HFF-Myc (cell line): ENCODE results near the gene ARSI.
"Not testable (repeated sequence)": the region's sequence is repeated elsewhere in the genome, so short reads cannot be mapped to it uniquely, and the experiment has no call there.

Experiments
- DNase-seq: peaks from one replicate; pipeline ENCODE4 v3.0.0-alpha.2; 2011; ENCODE audit warnings: low read depth; ENCODE audit errors: extremely low read depth
- H3K4me3 ChIP-seq: replicated peaks from 2 replicates; pipeline ENCODE4 v1.5.1; 2011; ENCODE audit warnings: low read depth, mild to moderate bottlenecking, control low read depth, low read length
- TF ChIP-seq, protein P1 (sequence below): IDR thresholded peaks from 2 replicates; pipeline ENCODE4 v1.5.1; 2012; ENCODE audit warnings: mild to moderate bottlenecking, low read depth, low read length, control low read depth; ENCODE audit errors: missing control alignments

ARSI gene

DNA sequence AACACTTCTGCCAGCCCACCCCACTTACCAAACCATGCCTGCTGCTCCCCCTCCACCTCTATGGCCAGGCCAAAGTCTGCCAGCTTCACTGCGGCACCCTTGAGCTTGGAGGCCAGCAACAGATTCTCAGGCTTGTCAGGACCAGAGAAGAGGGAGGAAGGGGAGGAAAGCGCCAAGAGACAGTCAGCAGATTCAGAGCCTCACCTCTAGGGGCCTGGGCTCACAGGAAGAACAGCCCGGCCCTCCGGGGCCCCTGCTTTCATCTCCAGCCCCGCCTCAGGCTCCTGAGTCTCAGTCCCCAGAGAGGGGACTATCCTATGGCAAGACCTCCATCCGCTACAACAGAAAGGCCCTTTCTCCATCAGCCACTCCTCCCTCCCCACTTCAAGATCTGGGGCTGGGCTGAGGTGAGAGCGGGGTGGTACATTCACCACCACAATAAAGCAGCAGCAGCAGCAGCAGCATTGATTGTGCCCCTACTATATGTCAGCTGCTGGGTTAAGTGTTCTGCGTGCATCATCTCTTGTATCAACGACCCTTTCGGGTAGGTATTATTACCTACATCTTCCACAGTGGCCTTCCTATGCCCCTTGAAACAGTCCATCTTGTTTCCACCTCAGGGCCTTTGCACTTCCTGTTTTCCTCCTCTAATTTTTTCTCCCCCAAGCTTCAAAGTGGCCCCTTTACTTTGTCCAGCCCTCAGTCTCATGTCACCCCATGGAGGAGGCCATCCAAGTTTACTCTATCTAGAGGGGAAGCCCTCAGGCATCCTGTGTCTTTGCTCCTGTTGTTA lies 49.1 kb downstream of the ARSI start:
- no peak overlapping the region for H3K4me3 ChIP-seq
- DNase-seq, result no peak
- TF ChIP-seq, protein P1, sequence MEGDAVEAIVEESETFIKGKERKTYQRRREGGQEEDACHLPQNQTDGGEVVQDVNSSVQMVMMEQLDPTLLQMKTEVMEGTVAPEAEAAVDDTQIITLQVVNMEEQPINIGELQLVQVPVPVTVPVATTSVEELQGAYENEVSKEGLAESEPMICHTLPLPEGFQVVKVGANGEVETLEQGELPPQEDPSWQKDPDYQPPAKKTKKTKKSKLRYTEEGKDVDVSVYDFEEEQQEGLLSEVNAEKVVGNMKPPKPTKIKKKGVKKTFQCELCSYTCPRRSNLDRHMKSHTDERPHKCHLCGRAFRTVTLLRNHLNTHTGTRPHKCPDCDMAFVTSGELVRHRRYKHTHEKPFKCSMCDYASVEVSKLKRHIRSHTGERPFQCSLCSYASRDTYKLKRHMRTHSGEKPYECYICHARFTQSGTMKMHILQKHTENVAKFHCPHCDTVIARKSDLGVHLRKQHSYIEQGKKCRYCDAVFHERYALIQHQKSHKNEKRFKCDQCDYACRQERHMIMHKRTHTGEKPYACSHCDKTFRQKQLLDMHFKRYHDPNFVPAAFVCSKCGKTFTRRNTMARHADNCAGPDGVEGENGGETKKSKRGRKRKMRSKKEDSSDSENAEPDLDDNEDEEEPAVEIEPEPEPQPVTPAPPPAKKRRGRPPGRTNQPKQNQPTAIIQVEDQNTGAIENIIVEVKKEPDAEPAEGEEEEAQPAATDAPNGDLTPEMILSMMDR, result no peak

DNA sequence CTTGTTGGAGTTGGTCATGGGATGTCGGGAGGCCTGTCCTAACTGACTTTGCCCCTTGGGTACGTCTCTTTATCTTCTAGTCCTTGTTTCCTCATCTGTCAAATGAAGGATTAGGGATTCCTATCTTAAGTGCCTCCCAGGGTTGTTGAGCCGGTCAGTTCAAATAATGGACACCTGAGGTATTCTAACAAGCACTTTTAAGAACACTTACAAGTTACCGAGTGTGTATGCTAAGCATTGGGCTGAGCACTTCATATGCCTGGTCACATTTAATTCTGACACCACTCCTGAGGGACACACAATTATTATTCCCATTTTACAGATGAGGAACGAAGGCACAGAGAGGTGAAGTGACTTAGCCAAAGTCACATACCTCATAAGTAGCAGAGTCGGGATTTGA lies 50.2 kb downstream of the ARSI start:
- DNase-seq, result no peak
- no peak overlapping the region for H3K4me3 ChIP-seq
- TF ChIP-seq, protein P1, result no peak

DNA sequence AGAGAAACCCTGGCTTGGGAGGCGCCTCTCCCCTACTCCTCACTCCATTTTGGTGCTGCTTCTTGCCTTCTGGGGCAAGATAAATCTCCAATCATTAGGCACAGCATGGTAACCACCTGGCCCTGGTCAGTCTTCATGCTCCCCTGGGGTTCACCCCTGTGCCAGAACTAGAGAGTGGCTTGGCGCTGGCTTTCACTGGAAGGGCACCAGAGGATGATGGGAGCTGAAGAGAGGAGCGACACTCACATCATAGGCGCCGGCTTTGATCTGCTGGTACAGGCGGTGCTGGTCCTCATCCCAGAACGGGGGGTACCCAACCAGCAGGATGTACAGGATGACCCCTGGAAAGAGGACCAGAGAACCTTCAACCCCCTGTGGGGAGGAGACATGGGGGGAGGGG lies 51.2 kb downstream of the ARSI start:
- TF ChIP-seq, protein P1, result no peak
- no peak for DNase-seq
- no peak overlapping the region for H3K4me3 ChIP-seq

DNA sequence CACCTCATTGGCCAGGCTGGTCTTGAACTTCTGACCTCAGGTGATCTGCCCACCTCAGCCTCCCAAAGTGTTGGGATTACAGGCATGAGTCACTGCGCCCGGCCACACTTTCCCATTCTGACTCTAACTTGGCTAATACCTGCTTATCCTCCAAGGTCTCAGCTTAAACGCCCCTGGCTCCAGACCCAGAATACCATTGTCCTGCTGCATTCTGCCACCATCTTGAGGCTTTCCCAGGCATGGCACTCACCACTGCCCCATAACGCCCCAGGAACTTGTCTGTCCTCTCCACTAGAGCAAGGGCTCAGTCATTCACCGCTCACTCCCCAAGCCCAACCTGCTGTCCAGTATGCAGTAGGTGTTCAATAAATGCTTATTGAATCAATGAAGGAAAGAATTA lies 53.0 kb downstream of the ARSI start:
- DNase-seq, result no peak
- TF ChIP-seq, protein P1, result no peak

DNA sequence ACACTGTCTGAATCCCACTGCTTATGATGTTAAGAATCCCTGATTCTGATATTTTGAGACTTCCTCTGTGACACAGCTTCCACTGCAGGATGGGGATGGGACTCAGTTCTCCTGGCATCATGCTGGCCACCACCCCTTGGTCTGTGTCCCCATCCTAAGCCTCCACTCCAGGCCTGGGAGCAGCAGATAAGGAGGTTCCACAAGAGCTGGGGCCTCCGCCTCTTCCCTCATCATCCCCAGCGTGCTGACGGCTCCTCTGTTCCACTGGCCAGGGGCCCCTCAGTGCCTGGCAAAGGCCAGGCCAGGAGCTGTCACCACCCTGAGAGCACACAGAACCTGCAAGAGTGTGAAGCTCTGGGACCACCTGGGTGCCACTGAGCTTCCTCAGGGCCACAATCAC lies 53.8 kb downstream of the ARSI start:
- no peak overlapping the region for H3K4me3 ChIP-seq
- TF ChIP-seq, protein P1, result no peak
- no peak for DNase-seq

More for the DNA sequence above, 53.0 kb downstream of the ARSI start:
- no peak overlapping the region for H3K4me3 ChIP-seq

DNA sequence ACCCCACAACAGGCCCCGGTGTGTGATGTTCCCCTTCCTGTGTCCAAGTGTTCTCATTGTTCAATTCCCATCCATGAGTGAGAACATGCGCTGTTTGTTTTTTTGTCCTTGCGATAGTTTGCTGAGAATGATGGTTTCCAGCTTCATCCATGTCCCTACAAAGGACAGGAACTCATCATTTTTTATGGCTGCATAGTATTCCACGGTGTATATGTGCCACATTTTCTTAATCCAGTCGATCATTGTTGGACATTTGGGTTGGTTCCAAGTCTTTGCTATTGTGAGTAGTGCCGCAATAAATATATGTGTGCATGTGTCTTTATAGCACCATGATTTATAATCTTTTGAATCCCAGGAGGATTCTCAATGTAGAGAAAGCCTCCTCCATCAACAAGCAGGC lies 54.2 kb downstream of the ARSI start:
- not testable (repeated sequence) for H3K4me3 ChIP-seq, DNase-seq

DNA sequence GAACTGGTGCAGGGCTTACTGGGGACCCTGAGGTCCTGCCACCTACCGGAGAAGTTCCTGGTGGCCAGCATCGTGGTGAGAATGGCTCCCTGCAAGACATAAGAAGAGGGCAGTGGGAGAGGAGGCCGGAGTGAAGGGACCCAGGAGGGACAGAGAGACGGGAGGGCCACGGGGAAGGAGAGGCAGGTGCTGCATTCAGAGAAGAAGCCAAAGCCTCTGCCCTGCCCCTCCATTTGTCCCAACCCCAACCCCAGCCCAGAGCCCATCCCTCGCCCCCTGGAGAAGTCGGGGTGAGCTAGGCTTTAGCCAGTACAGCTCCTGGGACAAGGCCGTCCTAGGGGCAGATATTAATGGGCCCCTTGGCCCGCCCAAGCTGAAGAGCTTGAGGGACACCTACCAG lies 55.0 kb downstream of the ARSI start:
- no peak for DNase-seq
- no peak overlapping the region for H3K4me3 ChIP-seq
- TF ChIP-seq, protein P1, result no peak
